HG03060 (cell line): ENCODE measurements around the gene FZD4.
"Not testable (repeated sequence)": the region's sequence is repeated elsewhere in the genome, so short reads cannot be mapped to it uniquely, and the experiment has no call there.

Source experiments
- ATAC-seq: cut with Tn5 transposase; IDR thresholded peaks from one replicate; pipeline ENCODE4 v1.9.1; 2021; ENCODE audit warnings: low read depth, moderate number of reproducible peaks; ENCODE audit not compliant: unreplicated experiment

The FZD4 gene

DNA sequence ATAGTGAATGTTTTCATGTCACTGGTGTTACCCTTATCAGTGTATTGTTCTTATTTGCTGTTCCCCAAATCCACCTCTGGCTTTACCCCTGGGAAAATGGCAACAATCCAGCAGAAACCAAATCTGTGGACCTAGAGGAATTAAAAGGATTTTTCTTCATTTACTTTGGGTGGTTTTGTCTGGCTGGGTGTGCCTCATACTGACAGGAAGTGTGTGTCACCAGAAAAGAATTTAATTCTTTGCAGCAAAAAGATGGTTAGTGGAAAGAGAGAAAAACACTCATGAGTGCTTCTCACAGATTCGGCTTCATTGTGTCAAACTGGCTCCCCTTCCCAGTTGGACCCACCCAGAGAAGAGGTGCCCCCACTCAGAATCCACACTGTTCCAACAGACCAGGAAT, 38.9 kb downstream of the FZD4 start:
- ATAC-seq, result no peak

DNA sequence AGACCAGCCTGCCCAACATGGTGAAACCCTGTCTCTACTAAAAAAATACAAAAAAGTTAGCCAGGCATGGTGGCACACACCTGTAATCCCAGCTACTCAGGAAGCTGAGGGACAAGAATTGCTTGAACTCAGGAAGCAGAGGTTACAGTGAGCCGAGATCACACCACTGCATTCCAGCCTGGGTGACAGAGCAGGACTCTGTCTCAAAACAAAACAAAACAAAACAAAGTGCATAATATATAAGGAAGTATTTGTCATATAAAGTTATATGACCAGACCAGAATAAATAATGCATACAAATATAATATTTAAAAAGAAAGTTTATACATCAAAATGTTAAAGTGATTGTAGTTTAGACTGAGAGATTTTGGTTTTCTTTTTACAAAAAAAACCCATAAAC, 39.3 kb downstream of the FZD4 start:
- ATAC-seq, result not testable (repeated sequence)

DNA sequence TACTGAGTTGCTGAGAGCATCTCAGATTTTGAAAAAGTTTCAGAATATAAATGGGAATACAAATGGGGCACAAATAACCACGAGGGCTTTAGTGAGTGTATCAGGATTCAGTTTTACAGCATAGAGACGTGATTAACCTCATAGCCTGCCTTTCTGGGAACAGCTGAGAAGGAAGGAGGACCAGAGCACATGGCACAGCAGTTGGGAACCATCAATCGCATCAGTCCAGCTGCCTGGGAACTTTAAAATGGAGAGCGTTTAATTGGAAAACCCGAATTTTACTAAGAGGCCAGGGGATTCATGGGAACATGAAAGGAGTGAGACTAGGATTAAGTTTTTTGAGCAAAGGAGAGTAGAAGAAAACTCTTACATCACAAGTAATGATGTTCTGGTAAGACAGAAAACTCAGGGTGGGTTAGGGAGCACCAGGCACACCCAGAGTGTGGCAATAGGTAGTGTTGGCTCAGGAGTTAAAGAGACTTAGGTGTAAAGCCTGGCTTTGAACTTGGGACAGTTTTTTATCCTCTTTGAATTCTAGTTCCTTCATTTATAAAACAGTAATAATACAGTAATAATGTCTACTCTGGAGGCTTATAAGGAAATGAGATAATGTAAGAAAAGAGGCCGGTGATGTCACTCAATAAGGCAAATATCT, 40.2 kb downstream of the FZD4 start:
- no peak for ATAC-seq

DNA sequence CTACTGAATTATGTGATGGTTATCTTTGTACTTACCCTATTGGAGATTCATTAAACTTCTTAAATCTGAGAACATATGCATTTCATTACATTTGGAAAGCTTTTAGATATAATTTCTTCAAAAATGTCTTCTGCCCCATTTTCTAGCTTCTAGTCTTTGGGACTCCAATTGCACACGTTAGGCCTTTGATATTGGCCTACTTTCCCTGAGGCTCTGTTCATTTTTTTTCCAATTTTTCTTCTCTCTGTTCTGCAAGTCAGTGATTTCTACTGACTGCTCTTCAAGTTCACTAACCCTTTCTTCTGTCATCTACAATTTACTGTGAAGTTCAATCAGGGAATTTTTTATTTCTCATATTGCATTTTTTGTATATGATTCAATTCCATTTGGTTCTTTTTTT, 43.0 kb downstream of the FZD4 start:
- ATAC-seq, result no peak

DNA sequence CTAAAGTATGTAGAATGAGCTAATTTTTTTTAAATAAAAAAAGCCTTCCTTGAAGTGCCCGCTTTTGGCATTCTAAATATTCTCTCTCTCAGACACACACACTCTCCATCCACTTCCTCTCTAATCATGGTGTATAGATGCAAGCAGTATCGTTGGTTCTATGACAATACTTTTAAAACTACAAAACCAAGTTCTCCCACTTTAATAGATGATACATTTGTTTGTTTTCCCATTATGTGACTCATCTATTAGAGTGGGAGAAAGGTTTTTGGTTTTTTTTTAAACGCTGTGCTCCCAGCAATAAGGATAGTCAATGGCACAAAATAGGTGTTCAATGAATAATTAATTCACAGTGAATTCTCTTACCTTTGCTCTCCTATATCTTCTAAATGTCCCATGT, 44.6 kb downstream of the FZD4 start:
- ATAC-seq, result no peak

DNA sequence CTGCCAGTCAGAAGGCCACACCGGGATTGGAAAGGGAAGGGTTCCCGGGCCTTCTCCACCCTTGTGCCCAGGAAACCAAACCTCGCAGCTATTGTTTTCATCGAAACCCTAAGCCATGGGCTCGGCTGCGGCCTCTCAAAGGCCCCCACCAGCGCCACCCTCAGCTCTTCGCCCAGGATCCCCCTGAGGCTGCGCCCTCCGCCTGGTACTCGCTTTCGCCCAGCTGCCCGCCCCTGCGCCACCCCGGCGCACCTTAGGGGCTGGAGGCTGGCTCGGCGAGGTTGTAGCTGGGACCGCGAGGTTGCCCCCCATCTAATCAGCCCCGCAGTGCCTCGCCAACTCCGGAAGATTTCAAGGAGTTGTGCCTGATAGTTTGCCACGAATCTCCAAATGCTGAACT, 49.0 kb downstream of the FZD4 start:
- no peak for ATAC-seq

DNA sequence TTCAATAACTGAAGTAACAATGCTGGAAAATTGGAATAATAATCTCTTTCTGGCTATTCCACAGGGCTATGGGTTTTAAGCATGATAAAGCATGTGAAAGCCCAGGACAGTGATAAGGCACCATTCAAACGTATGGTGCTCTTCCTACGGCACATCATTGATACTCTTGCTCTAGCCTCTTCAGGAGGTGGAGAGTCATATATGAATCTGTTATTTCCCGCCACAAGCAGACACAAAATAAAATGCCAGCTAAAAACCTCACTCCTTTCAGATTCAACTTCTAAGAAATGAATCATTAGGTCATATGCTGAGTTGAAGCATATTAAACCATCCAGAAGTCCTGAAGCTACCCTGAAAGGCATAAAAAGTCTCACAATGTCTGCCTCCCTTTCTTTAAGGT, 49.9 kb downstream of the FZD4 start:
- ATAC-seq, result no peak

DNA sequence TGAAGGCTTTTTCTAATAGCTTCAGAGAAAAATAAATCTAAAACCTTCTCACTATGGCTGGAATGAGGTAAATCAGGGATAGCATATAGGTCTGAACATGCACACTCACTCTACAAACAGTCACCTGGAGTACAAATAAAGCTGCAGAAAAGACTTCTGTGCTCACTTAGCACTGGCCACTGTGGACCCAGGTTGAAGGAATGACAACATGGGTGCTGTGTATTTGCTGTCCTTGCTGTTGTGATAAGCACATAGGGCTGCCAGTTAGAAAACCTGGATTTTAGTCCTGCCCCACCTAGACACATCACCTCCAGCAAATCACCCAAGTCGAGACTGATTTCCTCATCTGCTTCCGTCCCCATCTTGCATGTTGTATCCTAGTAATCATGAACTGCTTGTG, 51.2 kb downstream of the FZD4 start:
- ATAC-seq, result no peak

DNA sequence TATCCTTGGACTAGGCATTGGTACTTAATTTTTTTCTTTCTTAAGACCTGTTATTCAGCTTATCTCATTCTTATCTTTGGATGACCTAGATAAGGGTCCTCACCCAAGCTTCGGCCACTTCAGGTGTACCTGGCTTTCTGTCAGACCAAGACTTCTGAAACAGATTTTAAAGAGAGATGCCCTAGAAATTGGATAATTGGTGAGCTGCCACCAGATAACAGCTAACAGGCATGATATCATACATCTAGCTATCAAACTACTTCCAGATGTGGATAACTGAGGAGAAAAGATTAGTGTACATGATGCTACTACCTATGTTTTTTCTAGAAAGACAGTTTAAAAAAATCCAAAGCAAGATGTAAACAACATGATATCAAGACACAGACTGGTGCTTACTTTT, 52.9 kb downstream of the FZD4 start:
- ATAC-seq, result no peak

DNA sequence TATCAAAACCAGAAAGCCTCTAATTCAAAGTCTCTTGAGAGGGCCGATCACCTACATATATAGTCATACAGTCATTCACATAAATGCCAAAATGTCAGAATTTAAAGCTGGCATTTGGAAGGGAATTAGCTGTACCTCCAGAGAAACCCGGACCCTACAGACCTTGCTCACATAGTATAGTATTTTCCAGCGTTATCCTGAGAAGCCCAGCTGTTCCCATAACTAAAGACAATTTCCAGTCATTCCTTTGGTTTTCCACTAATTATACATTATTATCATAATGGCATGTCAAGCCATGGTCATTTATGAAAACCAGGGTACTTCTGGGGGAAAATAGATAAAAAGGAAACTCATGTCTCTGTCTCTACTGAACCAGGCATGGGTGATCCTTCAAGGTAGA, 53.6 kb downstream of the FZD4 start:
- ATAC-seq, result no peak

DNA sequence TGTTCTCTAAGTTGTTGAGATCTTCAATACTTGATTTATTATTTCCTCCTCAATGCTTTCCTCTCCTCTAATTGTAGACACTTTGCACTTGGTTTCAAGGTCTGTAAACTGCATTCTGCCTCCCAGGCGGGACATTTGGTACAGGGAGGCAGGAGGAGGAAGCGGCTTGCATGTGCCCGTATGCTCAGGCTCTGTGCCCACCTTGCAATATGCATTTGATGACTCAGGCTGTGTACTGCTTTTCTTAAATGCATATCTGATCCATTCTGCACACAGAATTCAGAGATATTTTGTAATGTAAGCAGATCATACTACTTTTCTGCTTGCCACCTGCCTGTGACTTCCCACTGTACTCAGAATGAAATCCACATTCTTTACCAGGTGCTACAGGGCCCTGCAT, 55.0 kb downstream of the FZD4 start:
- no peak for ATAC-seq

DNA sequence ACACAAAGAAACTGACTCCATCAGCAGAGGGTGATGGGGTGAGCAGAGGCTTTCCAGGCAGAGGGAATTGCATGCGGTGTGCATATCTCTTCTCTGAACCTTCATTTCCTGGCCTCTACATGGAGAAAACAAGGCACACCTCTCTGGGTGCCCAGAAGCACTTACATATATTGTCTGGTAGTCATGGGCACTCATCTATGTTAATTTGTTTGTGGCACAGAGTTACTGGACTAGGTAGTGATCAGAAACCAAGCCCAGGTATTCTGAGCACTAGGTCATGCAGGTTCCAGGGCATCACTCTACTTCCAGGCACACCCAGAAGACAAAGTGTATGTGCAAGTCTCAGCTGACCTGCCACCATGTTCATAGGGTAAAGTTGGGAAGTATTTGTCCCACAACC, 56.5 kb downstream of the FZD4 start:
- no peak for ATAC-seq

DNA sequence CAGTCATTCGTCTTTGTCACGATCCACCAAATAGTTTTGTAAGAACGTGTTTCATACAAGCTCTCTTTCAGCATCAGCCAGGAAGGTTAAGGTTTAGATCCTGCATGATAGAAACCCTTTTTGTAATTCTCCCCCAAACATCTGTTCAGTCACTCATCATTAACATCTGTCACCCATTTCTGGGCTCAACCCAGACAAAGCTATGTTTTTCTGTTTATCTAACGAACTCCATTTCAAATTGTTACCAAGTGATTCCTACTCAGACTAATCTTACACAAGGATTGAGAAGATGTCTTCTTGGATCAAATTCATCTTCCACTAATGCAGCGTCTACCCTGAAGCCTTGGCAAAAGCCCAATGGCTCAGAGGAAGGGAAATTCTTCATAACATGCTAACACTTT, 58.8 kb downstream of the FZD4 start:
- ATAC-seq, result no peak
